Ramos (cell line): ENCODE results near the gene NOMO2.
"Not testable (repeated sequence)": the region's sequence is repeated elsewhere in the genome, so short reads cannot be mapped to it uniquely, and the experiment has no call there.

Experiments
- in situ Hi-C: fragments of 300-500 bp; cut with MboI; formaldehyde crosslinking; loops from one replicate; pipeline ENCODE4 v1.14.3; 2022; ENCODE audit warnings: low sequenced_read_pairs; ENCODE audit not compliant: unreplicated experiment

The NOMO2 gene

DNA sequence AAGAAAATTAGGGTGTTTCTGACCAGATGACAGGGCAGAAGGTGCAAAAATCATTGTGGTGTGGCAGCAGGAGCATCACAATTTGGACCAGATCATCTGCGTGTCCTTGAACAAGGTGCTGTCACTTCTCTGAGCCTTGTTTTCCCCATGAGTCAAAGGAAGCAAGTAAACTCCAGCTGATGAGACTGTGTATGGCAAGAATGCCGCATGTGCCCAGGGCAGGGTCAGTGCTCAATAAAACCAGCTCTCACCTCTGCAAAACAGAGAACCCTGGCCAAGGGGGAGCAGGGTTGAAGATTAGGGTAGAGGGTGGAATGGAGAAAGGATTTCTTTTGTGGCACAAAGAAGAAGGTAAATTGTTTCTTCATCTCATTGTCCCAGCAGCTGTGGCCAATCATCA is 17.4 kb upstream of the NOMO2 start:
- in situ Hi-C loops = not testable (repeated sequence)

DNA sequence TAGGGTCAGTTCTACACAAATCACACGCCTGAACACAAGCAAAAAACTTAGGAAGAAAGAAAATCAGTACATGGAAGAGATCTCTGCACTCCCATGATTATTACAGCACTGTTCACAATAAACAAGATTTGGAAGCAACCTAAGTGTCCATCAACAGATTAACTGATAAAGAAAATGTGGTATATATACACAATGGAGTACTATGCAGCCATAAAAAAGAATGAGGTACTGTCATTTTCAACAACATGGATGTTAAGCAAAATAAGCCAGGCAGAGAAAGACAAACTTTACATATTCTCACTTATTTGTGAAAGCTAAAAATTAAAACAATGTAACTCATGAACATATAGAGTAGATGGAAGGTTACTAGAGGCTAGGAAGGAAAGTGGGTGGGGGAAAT is 16.0 kb upstream of the NOMO2 start:
- in situ Hi-C loops = not testable (repeated sequence)

DNA sequence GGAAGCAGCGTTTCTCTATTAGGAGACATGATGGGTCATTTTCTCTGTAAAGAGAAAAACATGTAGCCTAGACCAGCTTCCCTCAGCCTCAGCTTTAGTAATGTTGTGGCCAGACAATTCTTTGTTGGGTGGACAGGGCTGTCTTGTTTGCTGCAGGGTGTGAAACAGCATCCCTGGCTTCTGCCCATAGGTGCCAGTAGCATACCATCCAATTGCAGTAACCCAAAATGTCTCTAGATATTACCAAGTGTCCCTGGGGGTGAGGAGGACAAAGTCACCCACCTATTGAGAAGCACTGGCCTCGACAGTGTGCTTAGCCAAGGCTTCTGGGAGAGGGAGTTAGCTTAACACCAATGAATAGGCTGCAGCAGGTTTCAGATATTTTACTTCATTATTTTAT is 14.0 kb upstream of the NOMO2 start:
- in situ Hi-C loops = not testable (repeated sequence)

DNA sequence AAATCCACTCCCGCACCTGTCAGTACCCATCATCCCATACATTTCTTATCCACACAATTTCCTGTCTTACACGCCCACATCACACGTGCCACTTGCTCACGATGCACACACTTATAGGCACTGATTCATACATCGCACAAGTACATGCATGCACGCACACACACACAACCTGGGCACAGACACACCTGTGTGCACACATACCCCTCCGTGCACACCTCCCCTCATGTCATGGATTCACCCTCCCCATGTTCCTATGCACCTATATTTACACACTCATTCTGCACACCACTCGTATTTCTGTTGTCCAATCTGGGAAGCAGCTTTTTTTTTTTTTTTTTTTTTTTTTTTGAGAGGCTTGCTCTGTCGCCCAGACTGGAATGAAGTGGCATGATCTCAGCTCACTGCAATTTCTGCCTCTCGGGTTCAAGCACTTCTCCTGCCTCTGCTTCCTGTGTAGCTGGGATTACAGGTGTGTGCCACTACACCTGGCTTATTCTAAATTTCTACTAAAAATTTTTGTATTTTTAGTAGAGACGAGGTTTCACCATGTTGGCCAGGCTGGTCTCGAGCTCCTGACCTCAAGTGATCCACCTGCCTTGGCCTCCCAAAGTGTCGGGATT is 13.5 kb upstream of the NOMO2 start:
- in situ Hi-C loops = not testable (repeated sequence)

DNA sequence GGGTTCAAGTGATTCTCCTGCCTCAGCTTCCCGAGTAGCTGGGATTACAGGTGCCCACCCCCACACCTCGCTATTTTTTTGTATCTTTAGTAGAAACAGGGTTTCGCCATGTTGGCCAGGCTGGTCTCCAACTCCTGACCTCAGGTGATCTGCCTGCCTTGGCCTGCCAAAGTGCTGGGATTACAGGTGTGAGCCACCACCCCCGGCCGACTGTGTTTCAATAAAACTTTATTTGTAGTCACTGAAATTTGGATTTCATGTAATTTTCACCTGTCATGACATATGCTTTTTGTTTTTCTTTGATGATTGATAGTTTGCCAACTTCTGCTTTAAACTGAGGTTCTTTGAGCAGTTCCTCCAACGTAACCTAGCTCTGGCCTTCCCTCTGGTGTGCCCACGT is 12.0 kb upstream of the NOMO2 start:
- in situ Hi-C loops = not testable (repeated sequence)

DNA sequence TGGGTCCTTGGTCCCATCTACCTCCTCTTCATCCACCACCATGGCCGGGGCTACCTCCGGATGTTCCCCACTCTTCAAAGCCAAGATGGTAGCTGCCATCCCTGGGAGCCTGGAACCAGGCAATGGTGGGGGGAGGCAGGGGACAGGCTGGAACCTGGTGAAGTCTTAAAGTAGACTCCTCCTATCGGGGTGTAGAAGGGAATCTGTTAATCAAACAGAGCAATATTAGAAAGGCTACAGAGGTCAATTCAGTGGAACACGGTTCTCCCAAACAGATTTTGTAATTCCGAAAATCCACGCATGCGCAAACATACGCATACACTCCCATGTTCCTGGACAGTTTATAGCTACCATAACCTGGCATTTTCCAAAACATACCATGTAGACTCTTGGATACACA is 11.1 kb upstream of the NOMO2 start:
- in situ Hi-C loops = not testable (repeated sequence)

DNA sequence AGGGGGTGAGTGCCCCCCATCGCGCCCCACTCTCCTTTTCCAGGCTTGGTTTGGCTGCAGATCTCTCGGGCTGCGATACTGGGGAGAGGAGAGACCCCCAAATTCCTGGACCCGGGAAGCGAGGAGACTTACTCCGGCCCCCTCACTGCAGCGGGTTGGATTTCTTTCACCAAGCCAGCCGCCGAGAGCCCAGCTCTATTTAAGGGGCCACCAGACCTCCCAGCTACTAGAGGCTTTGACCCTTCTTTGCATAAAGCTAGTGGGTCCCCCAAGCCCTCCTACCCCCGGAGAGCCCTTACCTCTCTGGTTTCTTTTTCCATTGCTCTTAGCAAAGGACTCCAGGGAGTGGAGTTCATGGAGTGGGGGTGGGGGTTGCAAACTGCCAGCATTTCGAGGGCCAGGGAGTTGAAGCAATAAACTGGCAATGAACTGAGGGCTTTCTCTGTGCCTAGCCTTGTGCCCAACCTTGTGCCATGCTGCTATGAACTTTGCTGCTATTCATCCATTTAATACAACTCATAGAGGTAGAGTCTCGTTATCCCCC is 9.5 kb upstream of the NOMO2 start:
- in situ Hi-C loops = not testable (repeated sequence)

DNA sequence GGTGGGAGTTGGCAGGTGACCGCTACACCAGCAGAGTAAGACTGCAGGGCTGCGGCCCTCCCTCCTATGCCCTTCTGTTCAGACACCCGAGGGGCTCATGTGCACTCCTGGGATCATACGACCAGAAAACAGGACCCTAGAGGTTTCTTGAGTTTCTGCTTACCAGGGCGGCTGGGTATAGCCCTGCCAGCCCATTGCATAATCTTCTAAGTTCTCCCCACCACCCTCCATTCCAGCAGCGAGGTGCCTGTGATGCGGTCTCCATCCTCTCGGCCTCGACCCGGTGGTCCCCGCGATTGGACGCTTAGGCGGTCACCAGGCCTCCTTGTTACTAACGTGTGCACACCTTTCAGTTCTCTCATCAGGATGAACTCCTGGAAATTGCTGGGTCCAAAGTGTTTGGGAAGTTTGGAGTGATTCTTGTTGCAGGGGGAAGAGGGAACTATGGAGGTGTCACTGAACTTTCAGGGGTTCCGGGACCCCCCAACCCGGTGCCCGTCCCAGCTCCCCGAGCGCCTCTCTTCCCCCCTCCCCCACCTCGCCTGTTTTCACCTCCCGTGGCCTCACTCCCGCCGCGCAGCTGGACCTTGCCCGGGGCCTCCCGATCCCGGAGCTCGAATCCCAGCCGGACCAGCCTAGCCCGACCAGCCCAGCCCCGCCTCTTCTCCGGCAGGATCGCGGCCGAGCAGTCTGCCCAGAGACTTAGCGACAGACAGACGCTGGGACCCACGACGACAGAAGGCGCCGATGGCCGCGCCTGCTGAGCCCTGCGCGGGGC is 8.8 kb upstream of the NOMO2 start:
- in situ Hi-C loops = not testable (repeated sequence)

DNA sequence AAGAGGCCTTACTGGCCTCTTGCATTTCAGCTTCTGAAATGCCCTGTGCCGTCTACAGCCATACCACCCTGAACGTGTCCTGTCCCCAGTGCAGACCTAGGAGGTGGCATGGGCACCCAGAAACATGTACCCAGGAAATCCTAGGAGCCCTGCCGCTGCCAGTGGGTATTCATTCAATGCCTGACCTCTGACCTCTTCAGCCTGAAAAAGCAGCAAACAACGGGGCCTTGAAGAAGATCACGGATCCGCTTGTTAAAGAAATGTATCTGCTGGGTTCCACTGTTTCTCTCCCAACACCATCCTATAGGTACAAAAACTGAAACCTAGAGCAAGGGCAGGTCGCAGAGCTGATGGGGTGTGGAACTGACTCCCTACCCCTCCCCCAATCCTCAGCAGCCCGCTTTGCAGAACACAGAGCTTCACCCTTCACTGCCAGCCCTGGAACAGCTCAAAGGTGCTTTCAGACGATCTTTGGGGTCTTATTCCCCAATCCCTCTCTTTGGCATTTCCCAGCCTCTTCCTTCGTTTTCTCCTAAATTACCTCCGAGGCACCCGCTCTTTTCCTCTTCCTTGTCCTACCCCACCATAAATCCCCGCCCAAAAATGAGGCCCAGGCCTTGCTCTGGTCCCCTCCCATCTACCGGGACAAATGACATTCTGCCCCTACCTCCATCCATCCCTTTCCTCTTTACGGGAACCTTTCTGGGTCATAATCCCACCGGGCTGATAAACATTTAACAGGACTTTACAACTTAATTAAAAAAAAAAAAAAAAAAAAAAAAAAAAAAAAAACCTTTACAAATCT is 1.3 kb downstream of the NOMO2 start:
- in situ Hi-C loops = not testable (repeated sequence)

DNA sequence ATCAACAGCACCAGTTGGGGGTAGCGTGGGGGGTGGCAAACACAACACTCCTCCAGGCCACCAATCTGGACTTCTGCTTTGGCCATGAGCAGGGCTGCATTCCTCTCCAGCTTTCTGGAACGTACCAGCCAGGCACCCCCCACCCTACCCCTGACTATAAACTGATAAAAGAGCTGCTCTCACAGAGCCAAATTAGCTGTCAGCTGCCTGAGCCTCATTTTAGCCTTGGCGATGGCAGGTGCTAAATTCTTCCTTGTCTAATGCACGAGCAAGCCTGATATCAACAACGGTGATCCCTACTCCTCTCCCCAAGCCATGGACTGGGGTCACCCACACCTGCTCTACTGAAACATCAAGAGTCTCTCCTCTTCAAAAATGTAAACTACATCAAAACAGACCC is 8.2 kb downstream of the NOMO2 start:
- in situ Hi-C loops = not testable (repeated sequence)

DNA sequence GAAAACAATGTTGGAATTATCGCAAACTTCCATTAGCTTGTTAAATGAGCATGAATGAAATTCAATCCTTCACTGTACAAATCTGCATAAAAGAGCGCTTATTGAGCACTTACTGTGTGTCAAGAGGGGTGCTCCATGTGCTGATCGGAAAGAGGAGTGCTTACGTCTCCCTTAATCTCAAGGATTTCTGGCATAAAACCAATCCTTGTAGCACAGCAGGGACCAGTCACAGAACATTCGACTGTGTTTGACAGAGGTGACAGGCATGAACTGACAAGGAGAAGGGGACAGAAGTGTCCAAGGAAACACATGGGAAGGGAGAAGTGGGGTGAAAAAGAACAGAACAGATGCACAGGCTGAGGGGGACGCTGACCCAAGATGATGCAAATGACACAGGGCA is 14.5 kb downstream of the NOMO2 start:
- in situ Hi-C loops = not testable (repeated sequence)

DNA sequence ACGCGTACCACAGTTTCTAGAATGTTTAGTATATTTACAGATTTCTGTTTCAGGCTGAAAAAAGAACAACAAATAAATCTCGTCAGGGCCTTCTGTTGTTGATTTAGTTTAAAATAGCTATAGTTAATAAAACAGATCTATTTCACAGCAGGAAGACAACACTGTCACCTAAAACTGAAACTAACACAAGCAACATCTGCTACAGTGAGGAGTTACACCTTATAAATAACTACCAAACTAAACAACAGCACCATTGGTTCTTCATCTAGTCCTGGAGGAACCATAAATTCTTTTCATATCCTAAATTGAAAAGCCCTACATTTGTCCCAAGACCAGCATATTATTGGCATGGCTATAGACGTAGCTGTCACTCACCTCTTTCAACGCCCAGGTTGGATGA is 15.0 kb downstream of the NOMO2 start:
- in situ Hi-C loops = not testable (repeated sequence)

DNA sequence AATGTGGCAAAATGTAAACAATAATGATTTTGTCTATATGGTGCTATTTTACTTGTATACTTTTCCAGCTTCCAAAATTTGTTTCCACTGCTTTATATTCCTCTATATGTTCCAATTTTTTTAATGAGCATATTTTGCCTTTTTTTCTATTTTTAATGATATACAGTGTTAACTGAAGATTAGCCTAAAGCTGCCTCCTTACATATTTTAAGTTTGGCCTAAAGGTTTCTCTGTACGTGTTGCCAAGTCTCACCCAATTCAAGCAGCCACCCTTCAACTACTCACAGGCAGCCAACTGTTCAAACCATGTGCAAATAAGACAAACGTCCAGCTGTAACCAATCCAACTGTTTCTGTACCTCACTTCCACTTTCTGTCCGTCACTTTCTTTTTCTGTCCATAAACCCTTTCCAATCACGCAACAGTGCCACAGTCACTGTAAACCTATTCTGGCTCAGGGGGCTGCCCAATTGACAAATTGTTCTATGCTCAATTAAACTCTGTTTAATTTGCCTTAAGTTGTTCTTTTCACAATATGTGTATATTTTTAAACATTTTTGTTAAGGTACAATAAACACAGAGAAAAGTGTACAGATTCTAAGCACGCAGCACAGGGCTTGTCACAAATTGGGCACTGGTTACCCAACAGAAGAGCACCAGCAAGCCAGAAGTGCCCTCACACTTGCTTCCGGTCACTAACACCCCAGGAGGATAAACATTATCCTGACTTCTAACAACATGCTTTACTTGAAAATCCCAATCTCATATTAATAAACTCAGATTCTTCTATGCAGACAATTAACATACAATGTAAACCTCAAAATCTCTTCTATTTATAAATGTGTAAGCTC is 17.4 kb downstream of the NOMO2 start:
- in situ Hi-C loops = not testable (repeated sequence)

DNA sequence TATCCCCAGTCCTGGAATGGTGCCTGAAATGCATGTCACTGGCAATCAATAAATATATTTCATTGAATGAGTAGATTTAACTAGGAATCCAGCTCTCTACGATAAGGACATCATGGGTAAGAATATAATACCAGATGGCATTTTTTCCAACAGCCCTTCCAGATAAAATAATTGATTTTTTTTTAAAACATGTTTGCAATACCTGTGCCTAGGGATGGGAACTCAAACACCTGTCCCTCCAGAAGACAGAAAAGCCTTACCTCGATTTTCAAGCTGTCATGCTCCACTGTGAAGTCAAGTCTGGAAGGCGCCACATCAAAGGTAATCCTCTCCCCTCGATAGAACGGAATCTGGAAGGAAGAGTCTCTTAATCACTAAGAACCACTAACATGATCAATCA is 20.0 kb downstream of the NOMO2 start:
- in situ Hi-C loops = not testable (repeated sequence)

DNA sequence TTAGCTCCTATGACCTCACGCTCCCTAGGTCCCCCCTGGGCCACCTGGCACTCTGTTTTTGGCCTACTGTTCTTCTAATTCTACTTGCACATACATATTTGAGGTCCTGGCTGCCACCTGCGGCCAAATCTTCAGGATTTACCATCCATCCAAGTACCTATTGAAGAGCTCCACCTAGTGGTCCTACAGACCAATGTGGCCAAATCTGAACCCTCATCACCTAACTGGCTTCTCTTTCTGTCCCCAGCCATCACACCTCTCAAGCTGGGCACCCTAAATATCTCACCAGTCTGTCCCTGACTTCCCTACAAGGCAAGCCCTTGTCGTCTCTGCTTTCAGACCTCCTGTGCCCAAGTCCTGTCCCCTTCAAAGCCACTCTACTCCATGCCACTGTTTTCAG is 24.9 kb downstream of the NOMO2 start:
- in situ Hi-C loops = not testable (repeated sequence)

DNA sequence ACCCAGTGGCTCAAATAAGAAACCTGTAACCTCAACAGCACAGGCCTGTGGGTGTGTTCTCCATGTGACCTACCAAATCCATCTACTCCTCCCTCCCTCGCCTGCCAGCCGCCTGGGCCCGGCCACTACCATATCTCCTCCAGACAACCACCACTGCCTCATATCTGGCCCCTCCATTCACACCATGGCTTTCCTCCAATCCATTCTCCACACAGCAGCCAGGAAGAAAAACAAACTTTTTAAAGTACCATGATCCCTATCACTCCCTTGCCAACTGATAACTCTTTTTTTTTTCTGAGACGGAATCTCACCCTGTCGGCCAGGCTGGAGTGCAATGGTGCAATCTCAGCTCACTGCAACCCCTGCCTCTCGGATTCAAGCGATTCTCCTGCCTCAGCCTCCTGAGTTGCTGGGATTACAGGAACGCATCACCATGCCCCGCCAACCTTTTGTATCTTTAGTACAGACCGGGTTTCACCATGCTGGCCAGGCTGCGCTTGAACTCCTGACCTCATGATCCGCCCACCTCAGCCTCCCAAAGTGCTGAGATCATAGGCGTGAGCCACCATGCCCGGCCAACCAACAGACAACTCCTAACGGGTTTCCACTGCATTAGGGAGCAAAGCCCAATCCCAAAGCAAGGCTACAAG is 26.3 kb downstream of the NOMO2 start:
- in situ Hi-C loops = not testable (repeated sequence)

DNA sequence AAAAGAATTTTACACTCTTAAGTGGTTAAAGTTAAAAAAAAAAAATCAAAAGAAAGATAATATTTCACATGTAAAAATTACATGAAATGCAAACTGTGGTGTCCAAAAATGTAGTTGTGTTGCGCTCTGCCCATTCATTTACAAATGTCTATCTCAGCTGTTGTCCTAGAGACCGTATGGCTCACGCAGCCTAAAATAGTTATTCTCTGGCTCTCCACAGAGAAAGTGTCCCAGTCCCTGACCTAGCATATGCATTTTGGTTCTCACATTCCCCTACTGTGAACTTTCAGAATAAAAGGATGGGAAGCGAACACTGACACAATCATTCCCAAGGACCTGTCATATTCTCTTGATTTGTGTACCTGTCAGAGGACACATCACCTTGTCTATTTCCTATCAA is 27.6 kb downstream of the NOMO2 start:
- in situ Hi-C loops = not testable (repeated sequence)

DNA sequence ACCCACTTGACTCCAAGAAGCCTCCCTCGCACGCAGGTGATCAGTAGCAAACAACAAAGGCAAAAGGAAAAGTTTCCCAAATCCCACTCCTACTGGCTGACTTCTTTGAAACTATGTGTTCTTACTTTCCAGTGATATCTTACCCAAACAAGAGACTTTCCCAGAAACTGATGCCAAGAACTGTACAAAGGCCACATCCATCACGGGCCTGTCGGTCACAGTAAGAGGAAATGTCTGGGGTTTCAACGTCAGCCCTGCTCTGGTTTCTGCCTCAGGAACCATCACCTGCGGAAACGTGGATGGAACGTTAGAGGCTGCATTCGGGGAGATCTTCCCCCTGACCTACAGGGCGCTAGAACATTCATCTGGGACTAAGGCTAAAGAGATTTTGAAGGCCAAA is 30.6 kb downstream of the NOMO2 start:
- in situ Hi-C loops = not testable (repeated sequence)

DNA sequence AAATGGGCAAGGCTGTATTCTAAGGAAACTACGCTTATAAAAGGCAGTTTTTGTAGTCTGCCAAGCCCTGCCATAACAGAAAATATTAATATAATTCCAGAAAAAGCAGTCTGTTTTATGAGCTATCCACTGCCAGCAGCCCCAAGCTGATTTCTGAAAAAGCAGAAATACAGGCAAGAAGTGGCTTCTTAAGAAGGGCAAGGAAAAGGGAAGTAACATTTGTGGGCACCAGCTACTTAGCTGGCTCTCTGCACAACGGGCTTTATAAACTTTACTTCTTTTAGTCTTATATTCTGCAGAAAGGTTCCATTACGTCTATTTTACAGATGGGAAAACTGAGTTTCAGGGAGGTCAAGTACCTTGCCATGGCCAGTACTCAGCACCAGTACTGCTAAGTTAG is 31.6 kb downstream of the NOMO2 start:
- in situ Hi-C loops = not testable (repeated sequence)

DNA sequence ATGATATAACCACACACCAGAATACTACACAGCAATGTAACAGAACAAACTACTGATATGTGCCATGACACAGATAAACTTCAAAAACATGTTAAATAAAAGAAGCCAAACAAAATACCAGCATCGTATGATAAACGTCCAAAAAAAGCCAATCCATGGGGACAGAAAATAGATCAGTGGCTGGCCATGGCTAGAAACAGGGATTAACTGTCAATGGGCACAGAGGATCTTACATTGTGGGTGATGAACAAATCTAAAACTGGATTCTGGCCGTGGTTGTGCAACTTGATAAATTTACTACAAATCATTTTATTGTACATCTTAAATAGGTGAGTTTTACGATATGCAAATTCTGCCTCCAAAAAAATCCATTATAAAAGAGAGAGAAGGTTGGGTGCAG is 35.4 kb downstream of the NOMO2 start:
- in situ Hi-C loops = not testable (repeated sequence)
